NB4 (cell line): Measurements from ENCODE around the gene MTF1.
A peak's percentile ranks its signal among the peaks of the same experiment; 100 is the strongest.

Source experiments
- DNase-seq: peaks from one replicate; pipeline ENCODE4 v3.0.0; 2010; ENCODE audit warnings: low read depth
- H3K4me3 ChIP-seq: one replicate; pipeline ENCODE4 v1.5.1; 2011; ENCODE audit warnings: mild to moderate bottlenecking, low read depth, low read length, moderate library complexity
- MYC ChIP-seq: IDR thresholded peaks from 2 replicates; pipeline ENCODE4 v1.6.1; 2011; ENCODE audit warnings: low read depth, low read length
- POLR2A ChIP-seq: IDR thresholded peaks from 2 replicates; pipeline ENCODE4 v1.6.1; 2011; ENCODE audit warnings: mild to moderate bottlenecking; ENCODE audit not compliant: insufficient read length; ENCODE audit errors: extremely low read depth
- TF ChIP-seq, protein P1 (sequence below): IDR thresholded peaks from one replicate; pipeline ENCODE4 v1.5.1; 2012; ENCODE audit warnings: low read depth, low read length
- TF ChIP-seq, protein P2 (sequence below): IDR thresholded peaks from 2 replicates; pipeline ENCODE4 v1.6.1; 2011; ENCODE audit warnings: low read depth, low read length

The MTF1 gene

DNA sequence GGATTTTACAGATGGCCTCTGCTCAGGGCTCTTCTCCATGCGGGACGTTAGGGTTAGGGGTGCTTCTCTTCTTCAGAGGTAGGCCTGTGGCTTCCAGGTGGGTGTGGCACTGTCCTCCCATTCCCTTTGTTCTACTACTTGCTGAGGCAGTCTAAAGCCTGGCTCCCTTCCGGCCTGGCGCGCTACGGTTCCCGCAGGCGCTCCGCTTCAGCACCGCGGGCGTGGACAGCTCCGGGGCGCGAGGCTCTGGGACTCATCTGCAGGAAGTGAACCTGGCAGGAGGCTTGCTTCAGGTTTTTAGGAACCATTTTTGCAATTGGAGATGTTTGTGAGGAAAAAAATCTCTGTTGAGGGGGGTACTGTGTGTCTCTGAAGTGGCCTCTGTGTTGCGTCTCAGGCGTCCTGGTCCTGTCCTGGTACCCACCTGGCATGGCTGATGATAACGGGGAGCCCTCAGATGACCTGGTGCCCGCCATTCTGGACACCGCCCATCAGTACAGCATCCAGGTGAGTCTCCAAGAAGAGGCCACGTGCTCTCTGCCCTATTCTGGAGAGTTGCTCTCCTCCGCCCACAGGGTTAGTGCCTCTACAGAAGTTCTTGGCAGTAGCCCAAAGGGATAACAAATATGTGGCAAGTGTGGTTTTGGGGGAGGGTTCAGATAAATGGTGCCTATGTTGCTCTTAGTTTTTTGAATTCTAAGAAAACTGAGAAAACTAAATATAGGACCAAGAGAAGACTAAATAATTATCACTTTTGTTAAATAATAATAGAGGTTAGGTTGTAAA, 63.9 kb downstream of the MTF1 start:
- peak; percentile 66 for DNase-seq
- no peak for TF ChIP-seq POLR2A
- TF ChIP-seq, protein P1, sequence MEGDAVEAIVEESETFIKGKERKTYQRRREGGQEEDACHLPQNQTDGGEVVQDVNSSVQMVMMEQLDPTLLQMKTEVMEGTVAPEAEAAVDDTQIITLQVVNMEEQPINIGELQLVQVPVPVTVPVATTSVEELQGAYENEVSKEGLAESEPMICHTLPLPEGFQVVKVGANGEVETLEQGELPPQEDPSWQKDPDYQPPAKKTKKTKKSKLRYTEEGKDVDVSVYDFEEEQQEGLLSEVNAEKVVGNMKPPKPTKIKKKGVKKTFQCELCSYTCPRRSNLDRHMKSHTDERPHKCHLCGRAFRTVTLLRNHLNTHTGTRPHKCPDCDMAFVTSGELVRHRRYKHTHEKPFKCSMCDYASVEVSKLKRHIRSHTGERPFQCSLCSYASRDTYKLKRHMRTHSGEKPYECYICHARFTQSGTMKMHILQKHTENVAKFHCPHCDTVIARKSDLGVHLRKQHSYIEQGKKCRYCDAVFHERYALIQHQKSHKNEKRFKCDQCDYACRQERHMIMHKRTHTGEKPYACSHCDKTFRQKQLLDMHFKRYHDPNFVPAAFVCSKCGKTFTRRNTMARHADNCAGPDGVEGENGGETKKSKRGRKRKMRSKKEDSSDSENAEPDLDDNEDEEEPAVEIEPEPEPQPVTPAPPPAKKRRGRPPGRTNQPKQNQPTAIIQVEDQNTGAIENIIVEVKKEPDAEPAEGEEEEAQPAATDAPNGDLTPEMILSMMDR, result no peak
- TF ChIP-seq, protein P2, sequence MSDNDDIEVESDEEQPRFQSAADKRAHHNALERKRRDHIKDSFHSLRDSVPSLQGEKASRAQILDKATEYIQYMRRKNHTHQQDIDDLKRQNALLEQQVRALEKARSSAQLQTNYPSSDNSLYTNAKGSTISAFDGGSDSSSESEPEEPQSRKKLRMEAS, result no peak
- no peak overlapping the region for H3K4me3 ChIP-seq

DNA sequence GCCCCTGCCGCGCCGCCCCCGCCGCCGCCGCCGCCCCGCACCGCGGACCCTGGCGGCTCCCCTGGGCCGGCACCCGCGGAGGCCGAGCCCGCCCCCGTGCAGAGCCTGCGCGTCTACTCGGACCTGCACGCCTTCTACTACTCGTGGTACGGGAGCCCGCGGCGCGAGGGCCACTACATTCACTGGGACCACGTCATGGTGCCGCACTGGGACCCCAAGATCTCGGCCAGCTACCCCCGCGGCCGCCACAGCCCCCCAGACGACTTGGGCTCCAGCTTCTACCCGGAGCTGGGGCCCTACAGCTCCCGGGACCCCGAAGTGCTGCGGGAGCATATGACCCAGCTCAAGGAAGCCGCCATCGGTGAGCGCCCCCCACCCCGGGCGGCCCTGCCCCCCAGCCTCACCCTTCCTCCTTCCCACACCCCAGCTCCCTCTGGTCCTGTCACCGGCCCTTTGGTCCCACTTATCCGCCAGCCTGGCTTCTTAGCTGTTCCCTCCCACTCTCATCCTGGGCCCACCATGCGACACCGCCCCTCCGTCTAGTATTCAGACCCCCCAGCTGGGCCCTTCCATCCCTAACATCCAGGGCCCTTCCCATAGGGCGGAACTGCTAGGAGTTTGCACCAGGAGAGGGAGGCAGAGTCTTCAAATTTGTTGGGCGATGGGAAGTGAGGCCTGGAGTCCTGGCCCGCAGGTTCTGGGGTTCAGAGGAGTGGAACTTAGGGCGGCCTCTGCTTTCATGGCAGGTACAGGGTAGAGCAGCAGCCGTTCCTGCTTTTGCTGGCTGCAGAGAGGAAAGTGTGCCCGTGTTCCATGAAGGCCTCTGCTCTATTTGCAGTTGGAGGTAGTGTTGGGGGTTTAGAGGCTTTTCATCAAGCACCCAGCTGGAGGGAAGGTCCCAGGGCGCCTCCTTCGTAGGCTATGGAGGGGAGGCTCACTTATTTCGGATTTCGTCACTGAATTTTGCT, 64.7 kb downstream of the MTF1 start:
- TF ChIP-seq, protein P1, result no peak
- TF ChIP-seq MYC (no peak), POLR2A (no peak)
- TF ChIP-seq, protein P2, result no peak
- no peak overlapping the region for H3K4me3 ChIP-seq
- DNase-seq, result peak; percentile 8

DNA sequence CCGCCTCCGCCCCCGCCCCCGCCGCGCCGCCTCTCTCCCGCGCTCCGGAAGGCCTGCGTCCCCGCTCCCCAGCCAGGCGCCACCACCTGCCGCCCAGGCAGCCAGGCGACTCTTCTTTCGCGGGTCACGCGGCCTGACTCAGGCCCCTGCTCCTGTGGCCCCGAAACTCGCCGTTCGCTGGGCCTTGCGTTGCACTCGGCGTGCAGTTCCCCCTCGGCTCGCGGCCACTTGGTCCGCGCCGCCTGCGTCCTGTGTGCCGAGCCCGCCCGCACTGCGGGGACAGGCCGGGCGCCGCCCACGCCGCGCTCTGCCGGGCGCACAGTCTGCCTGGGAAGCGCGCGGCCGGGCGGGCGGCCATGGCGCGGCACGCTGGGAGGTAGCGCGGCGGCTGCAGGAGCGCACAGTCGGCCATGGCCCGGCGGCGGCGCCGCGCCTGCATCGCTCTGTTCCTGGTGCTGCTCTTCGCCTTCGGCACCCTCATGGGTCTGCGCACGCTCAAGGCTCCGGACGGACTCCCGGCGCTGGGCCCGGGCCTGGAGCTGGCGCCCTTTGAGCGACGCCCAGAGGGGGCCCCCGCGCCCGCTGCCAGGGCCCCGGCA, 65.5 kb downstream of the MTF1 start, which contains the start of gene MANEAL:
Gene MANEAL (plus strand): TSS at position 75 of the 599 bp plus-strand sequence. CDS start 336 bp downstream, at position 411.
- DNase-seq, result peak; percentile 10
- no peak within 1 kb of the TSS for H3K4me3 ChIP-seq
- TF ChIP-seq, protein P1, result no peak
- TF ChIP-seq POLR2A (no peak), MYC (no peak)
- TF ChIP-seq, protein P2, result no peak

- no peak for TF ChIP-seq MYC
- TF ChIP-seq, protein P2, result no peak
- TF ChIP-seq POLR2A, result no peak
- TF ChIP-seq, protein P1, result no peak
- H3K4me3 ChIP-seq, result no peak overlapping the region
- DNase-seq, result no peak
Measured at GRCh38 chr1:37792943-37793686, 66.3 kb downstream of the MTF1 start.

- TF ChIP-seq POLR2A, result no peak
- TF ChIP-seq, protein P2, result no peak
- TF ChIP-seq, protein P1, result no peak
- TF ChIP-seq MYC, result no peak
- DNase-seq, result no peak
- no peak overlapping the region for H3K4me3 ChIP-seq
Measured at GRCh38 chr1:37782491-37782890, 76.9 kb downstream of the MTF1 start.
